Brain pericyte (primary cell): ENCODE data around the gene CAPN9.
"Not testable (repeated sequence)": the region's sequence is repeated elsewhere in the genome, so short reads cannot be mapped to it uniquely, and the experiment has no call there.

Experiments used
- DNase-seq: peaks from one replicate; pipeline ENCODE4 v3.0.0-alpha.2; 2012; ENCODE audit warnings: low read depth, low spot score

Gene CAPN9

GRCh38 chr1:230821346-230821745 is 74.2 kb downstream of the CAPN9 start:
- no peak for DNase-seq

GRCh38 chr1:230822092-230822581 is 74.9 kb downstream of the CAPN9 start:
- DNase-seq: no peak

- no peak for DNase-seq
Observed at GRCh38 chr1:230823426-230823825, 76.2 kb downstream of the CAPN9 start.

- no peak for DNase-seq
Observed at GRCh38 chr1:230823931-230824381, 76.8 kb downstream of the CAPN9 start.

- no peak for DNase-seq
Observed at GRCh38 chr1:230824551-230824918, 77.3 kb downstream of the CAPN9 start.

- DNase-seq: no peak
Observed at GRCh38 chr1:230824919-230825721, 77.9 kb downstream of the CAPN9 start.

- no peak for DNase-seq
Observed at GRCh38 chr1:230825761-230826160, 78.6 kb downstream of the CAPN9 start.

GRCh38 chr1:230826166-230826875 is 79.1 kb downstream of the CAPN9 start:
- DNase-seq: no peak

GRCh38 chr1:230827081-230827681 is 80.0 kb downstream of the CAPN9 start:
- no peak for DNase-seq

- DNase-seq: no peak
Observed at GRCh38 chr1:230827801-230828200, 80.6 kb downstream of the CAPN9 start.

GRCh38 chr1:230828421-230828820 is 81.2 kb downstream of the CAPN9 start:
- DNase-seq: no peak

- no peak for DNase-seq
Observed at GRCh38 chr1:230831771-230832170, 84.6 kb downstream of the CAPN9 start.

GRCh38 chr1:230832476-230832875 is 85.3 kb downstream of the CAPN9 start:
- DNase-seq: no peak

GRCh38 chr1:230833511-230833910 is 86.3 kb downstream of the CAPN9 start:
- no peak for DNase-seq

- no peak for DNase-seq
Observed at GRCh38 chr1:230834292-230834691, 87.1 kb downstream of the CAPN9 start.

GRCh38 chr1:230836347-230836746 is 89.2 kb downstream of the CAPN9 start:
- no peak for DNase-seq

- DNase-seq: no peak
Observed at GRCh38 chr1:230836793-230837192, 89.6 kb downstream of the CAPN9 start.

- DNase-seq: no peak
Observed at GRCh38 chr1:230839173-230839572, 92.0 kb downstream of the CAPN9 start.

GRCh38 chr1:230842801-230843200 is 95.6 kb downstream of the CAPN9 start:
- no peak for DNase-seq

- DNase-seq: no peak
Observed at GRCh38 chr1:230843503-230844309, 96.5 kb downstream of the CAPN9 start.

GRCh38 chr1:230844561-230844960 is 97.4 kb downstream of the CAPN9 start:
- DNase-seq: no peak

GRCh38 chr1:230845184-230845583 is 98.0 kb downstream of the CAPN9 start:
- DNase-seq: not testable (repeated sequence)
